Karpas-422 (cell line): Measurements from ENCODE around the gene HOPX. TPM values are rescaled to one million over a fixed set of nuclear protein-coding genes. Genes with fewer than 3 reads are reported as not detected.
"Not testable (repeated sequence)": the region's sequence is repeated elsewhere in the genome, so short reads cannot be mapped to it uniquely, and the experiment has no call there.

ENCODE experiments used
- DNase-seq: peaks from one replicate; pipeline ENCODE4 v3.0.0-alpha.2; 2015
- H2AFZ ChIP-seq: fragments of 200-600 bp; sonication (generic); 2 replicates; pipeline ENCODE4 v1.6.1; 2014; ENCODE audit warnings: antibody characterized with exemption, low read length, mixed read lengths
- H3K27ac ChIP-seq: fragments of 200-600 bp; sonication (generic); 2 replicates; pipeline ENCODE4 v1.5.1; 2014; ENCODE audit warnings: mild to moderate bottlenecking, low read length, moderate library complexity
- H3K27me3 ChIP-seq: fragments of 200-600 bp; sonication (generic); 2 replicates; pipeline ENCODE4 v1.6.1; 2014; ENCODE audit warnings: low read length, mixed read lengths
- H3K36me3 ChIP-seq: fragments of 200-600 bp; sonication (generic); 2 replicates; pipeline ENCODE4 v1.6.1; 2014; ENCODE audit warnings: low read length, mixed read lengths; ENCODE audit not compliant: insufficient read depth
- H3K4me1 ChIP-seq: fragments of 200-600 bp; sonication (generic); 2 replicates; pipeline ENCODE4 v1.6.1; 2014; ENCODE audit warnings: mild to moderate bottlenecking, low read length, mixed read lengths
- H3K4me2 ChIP-seq: fragments of 200-600 bp; sonication (generic); 2 replicates; pipeline ENCODE4 v1.6.1; 2014; ENCODE audit warnings: low read length, low read depth, mild to moderate bottlenecking; ENCODE audit not compliant: poor library complexity, severe bottlenecking
- H3K4me3 ChIP-seq: fragments of 200-600 bp; sonication (generic); 2 replicates; pipeline ENCODE4 v1.5.1; 2014; ENCODE audit warnings: mild to moderate bottlenecking, antibody characterized with exemption, low read length, mixed read lengths
- H3K79me2 ChIP-seq: fragments of 200-600 bp; sonication (generic); 2 replicates; pipeline ENCODE4 v1.6.1; 2014; ENCODE audit warnings: mild to moderate bottlenecking, low read length, mixed read lengths
- H3K9ac ChIP-seq: fragments of 200-600 bp; sonication (generic); 2 replicates; pipeline ENCODE4 v1.6.0; 2014; ENCODE audit warnings: low read length
- H3K9me2 ChIP-seq: fragments of 200-600 bp; sonication (generic), shearing (Covaris generic); replicated peaks from 2 replicates; pipeline ENCODE4 v1.6.0; 2014; ENCODE audit warnings: mild to moderate bottlenecking, low read length, moderate library complexity; ENCODE audit not compliant: insufficient read depth
- H3K9me3 ChIP-seq: fragments of 300-700, 200-600 bp; sonication (generic); 2 replicates; pipeline ENCODE4 v1.6.1; 2014; ENCODE audit warnings: low read length, mixed read lengths
- H4K20me1 ChIP-seq: fragments of 200-600 bp; sonication (generic); 2 replicates; pipeline ENCODE4 v1.6.1; 2014; ENCODE audit warnings: mild to moderate bottlenecking, antibody characterized with exemption, low read length, low read depth; ENCODE audit not compliant: insufficient read depth
- total RNA-seq: library from RNA; depleted of rRNA; stranded (reverse); fragments of >200 nt; shearing (Covaris generic); gene quantifications from 2 replicates; pipeline ENCODE4 v1.2.3, GENCODE V29; 2014; ENCODE audit warnings: low replicate concordance

Gene HOPX
- total RNA-seq, 1 experiment from 2014 or later, result not detected

DNA sequence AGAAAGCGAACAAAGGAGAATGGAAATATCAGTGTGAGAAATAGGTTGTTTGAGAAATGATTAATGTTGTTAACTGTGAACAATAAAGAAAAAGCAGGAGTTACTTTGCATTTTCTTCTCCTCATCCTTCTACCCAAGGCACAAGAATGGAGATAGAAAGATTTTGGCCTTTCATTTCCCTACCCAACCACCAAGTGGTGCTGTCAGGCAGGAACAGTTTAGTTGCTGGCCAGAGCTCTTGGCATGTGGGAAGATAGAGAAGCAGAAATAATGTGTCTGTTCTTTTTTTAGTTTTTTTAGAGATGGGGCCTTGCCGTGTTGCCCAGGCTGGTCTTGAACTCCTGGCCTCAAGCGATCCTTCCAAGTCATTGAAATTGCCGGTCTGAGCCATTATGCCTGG, 12.8 kb downstream of the HOPX start:
- Histone ChIP-seq H3K9me3 (no peaks in the 10 kb centered on the region), H3K36me3 (no peaks in the 10 kb centered on the region), H3K4me2 (no peak overlapping the region), H3K4me1 (no peaks in the 10 kb centered on the region), H3K27ac (no peak overlapping the region), H2AFZ (no peak overlapping the region), H3K79me2 (no peaks in the 10 kb centered on the region), H3K27me3 (no peaks in the 10 kb centered on the region), H3K9me2 (no peaks in the 10 kb centered on the region), H3K9ac (no peak overlapping the region), H4K20me1 (no peaks in the 10 kb centered on the region), H3K4me3 (no peak overlapping the region)
- DNase-seq, result peak; percentile 52

DNA sequence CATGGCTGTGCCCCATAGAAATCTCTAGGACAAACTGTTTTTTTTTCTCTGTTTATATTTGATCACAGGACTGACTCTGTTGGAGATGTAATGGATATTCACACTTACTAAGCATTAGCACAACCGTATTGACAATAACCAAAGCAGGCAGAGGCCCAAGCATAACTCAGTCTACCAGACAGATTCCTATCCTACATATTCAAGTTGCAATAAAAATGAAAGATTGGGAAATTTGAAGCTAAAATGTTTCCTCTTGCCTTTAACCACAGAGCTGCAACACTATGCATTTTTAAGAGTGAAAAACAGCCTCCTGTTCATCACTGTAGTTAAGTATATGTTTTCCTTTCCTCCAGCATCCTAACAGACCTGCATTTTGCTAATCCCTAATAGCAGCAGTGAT, 13.7 kb downstream of the HOPX start:
- DNase-seq, H3K27ac ChIP-seq, H3K9ac ChIP-seq, H3K4me1 ChIP-seq, H3K9me2 ChIP-seq, H3K79me2 ChIP-seq, H3K9me3 ChIP-seq, H3K27me3 ChIP-seq, H3K36me3 ChIP-seq, H3K4me2 ChIP-seq, H2AFZ ChIP-seq, H3K4me3 ChIP-seq, H4K20me1 ChIP-seq: not testable (repeated sequence)

DNA sequence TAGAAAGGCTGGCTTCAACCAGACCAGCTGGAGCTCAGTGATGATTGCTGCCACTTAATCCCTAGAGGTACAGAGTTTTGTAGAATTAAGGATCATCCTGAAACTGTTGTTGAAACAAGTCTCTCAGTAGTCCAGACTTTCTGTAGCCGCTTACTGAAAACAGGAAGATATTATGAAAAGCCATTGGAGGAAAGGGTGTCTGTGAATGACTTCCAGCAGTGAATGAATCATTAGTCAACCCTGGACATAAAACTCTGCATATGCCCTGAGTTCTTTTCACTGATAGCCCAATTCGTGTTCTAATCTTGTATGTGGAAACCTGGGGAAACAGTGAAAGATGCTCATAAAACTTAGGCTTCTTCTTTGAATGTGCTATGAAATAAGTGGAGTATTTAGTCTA, 14.8 kb downstream of the HOPX start:
- Histone ChIP-seq H3K4me2 (no peak overlapping the region), H3K27ac (no peak overlapping the region), H3K36me3 (no peaks in the 10 kb centered on the region), H4K20me1 (no peaks in the 10 kb centered on the region), H3K9me3 (no peaks in the 10 kb centered on the region), H3K9me2 (no peaks in the 10 kb centered on the region), H3K27me3 (no peaks in the 10 kb centered on the region), H3K4me3 (no peak overlapping the region), H3K4me1 (no peaks in the 10 kb centered on the region), H3K9ac (no peak overlapping the region), H2AFZ (no peak overlapping the region), H3K79me2 (no peaks in the 10 kb centered on the region)
- DNase-seq, result no peak

DNA sequence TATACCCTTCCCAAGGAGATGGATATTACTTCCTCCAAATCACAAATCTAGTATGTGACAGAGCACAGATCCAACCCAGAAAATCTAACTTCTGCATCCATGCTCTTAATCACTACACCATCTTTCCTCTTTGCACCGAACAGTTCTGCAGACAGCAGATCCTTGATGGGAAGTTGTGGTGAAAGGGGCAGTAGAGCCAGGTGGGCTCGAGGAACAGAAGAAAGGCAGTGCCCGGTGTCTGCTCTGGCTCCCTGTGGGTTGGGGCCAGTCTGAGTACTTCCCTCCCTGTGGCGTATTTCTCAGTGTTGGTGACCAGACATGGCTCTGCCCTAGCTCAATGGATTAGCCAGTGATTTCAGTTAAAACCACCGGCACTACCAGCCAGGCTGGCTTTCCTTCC, 15.3 kb downstream of the HOPX start:
- H3K4me3 ChIP-seq, result no peak overlapping the region
- no peaks in the 10 kb centered on the region for H3K27me3 ChIP-seq
- H3K9ac ChIP-seq, result no peak overlapping the region
- no peaks in the 10 kb centered on the region for H3K4me1 ChIP-seq
- no peak overlapping the region for H3K4me2 ChIP-seq
- no peaks in the 10 kb centered on the region for H4K20me1 ChIP-seq
- H3K9me2 ChIP-seq, result no peaks in the 10 kb centered on the region
- no peaks in the 10 kb centered on the region for H3K36me3 ChIP-seq
- H3K27ac ChIP-seq, result no peak overlapping the region
- no peak for DNase-seq
- H3K79me2 ChIP-seq, result no peaks in the 10 kb centered on the region
- H2AFZ ChIP-seq, result no peak overlapping the region
- H3K9me3 ChIP-seq, result no peaks in the 10 kb centered on the region

DNA sequence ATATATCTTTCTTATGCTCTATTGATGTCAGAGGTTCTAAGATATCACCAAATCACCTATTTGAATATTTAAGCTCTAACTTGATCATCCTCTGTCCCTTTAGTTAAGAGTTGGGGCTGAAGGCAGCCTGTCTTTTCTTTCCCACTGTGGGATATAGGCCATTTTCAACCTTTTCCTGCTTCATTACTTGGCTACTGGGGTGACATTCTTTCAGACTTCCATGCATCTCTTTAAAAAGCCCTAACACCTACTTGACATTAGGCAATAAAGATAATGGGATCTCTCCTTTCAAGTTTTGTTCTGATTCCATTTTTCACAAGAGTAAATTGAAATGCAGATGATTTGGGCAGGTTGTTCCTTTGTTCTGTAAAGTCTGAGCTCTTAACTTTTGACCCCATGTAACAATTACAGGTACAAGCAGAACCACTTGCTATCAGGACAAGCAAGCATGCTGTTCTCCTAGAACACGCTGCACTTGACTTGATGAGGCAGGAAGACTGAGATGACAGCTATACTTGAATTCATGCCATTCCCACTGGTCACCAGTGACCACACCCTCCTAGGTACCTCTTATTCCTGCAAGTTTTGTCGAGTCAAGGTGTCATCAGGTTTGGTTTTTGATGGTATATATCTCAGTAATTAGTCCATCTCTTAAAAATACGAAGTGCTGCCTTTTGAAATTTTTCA, 18.2 kb downstream of the HOPX start:
- DNase-seq, result no peak
- Histone ChIP-seq H3K79me2 (no peaks in the 10 kb centered on the region), H3K9ac (no peak overlapping the region)

DNA sequence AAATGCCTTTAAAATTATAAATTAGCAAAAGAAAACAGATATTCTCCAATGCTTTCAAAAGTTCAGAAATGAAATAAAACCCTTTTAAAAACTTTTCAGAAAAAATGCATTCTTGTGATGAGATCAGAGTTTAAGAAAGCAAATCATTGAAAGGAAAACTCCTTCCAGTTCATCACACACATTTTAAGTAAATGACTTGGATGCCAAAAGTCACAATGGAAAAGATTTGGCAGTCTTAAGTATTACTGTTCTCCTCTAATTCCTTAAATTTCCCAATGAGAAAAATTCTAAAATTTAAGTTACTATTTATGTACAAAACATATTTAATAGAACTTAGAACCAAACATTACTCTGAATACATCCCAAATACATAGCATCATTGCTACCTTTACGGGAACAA, 21.1 kb downstream of the HOPX start:
- DNase-seq, result no peak
- no peaks in the 10 kb centered on the region for H3K27me3 ChIP-seq
- H3K9me3 ChIP-seq, result no peaks in the 10 kb centered on the region
- no peaks in the 10 kb centered on the region for H3K4me1 ChIP-seq
- no peaks in the 10 kb centered on the region for H3K79me2 ChIP-seq
- no peak overlapping the region for H3K27ac ChIP-seq
- no peaks in the 10 kb centered on the region for H3K36me3 ChIP-seq
- no peaks in the 10 kb centered on the region for H4K20me1 ChIP-seq
- H2AFZ ChIP-seq, result no peak overlapping the region
- H3K9me2 ChIP-seq, result no peaks in the 10 kb centered on the region
- no peak overlapping the region for H3K4me3 ChIP-seq
- no peak overlapping the region for H3K4me2 ChIP-seq
- no peak overlapping the region for H3K9ac ChIP-seq

More for the DNA sequence above, 18.2 kb downstream of the HOPX start:
- Histone ChIP-seq H3K4me3 (no peak overlapping the region), H3K9me3 (no peaks in the 10 kb centered on the region), H3K9me2 (no peaks in the 10 kb centered on the region), H3K36me3 (no peaks in the 10 kb centered on the region), H3K4me2 (no peak overlapping the region), H3K27ac (no peak overlapping the region), H2AFZ (no peak overlapping the region), H4K20me1 (no peaks in the 10 kb centered on the region), H3K4me1 (no peaks in the 10 kb centered on the region), H3K27me3 (no peaks in the 10 kb centered on the region)

DNA sequence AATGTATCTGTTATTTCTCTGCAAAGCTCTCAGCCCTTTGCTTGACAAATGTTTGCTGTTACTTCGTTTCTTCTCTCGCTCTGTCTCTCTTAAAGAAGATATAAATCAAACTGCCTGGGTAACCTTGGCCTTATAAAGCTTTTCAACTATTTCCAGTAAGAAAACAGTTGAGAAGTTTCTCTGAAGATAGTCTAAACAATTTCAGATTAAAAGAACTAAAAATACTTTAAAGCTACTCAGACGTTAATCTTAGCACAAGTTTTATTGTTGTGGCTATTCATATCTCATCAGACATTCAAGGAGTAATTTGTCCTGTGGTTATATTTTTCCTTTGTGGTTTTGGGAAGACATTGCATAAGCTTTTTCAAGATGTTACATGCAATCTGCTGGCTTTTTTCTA, 22.6 kb downstream of the HOPX start:
- H3K9me2 ChIP-seq, result no peaks in the 10 kb centered on the region
- H3K4me1 ChIP-seq, result no peaks in the 10 kb centered on the region
- H3K27ac ChIP-seq, result no peak overlapping the region
- no peaks in the 10 kb centered on the region for H3K27me3 ChIP-seq
- no peaks in the 10 kb centered on the region for H3K79me2 ChIP-seq
- H2AFZ ChIP-seq, result no peak overlapping the region
- H3K4me2 ChIP-seq, result no peak overlapping the region
- no peak overlapping the region for H3K4me3 ChIP-seq
- H3K9ac ChIP-seq, result no peak overlapping the region
- H3K9me3 ChIP-seq, result no peaks in the 10 kb centered on the region
- H4K20me1 ChIP-seq, result no peaks in the 10 kb centered on the region
- H3K36me3 ChIP-seq, result no peaks in the 10 kb centered on the region
- DNase-seq, result no peak

DNA sequence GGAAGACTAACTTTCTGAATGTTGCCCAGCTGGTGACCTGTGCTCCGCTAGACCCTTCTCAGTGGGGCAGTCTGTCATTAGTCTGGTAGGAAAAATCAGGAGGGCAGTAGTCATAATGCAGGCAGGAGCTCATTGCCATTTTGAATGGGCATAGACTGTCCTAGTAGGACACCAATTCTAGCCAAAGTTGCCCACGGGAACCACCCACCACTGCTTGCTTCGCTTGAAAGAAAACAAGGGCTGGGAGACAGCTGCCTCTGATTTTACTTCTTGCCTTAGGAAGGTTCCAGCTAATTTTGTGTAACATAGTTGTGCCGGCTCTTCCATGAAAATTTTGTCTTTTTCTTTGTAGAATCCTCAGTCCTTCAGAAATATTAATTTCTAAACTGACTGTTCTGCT, 23.3 kb downstream of the HOPX start:
- Histone ChIP-seq H3K9me2 (no peaks in the 10 kb centered on the region), H3K4me3 (no peak overlapping the region), H3K79me2 (no peaks in the 10 kb centered on the region), H3K36me3 (no peaks in the 10 kb centered on the region), H2AFZ (no peak overlapping the region), H4K20me1 (no peaks in the 10 kb centered on the region), H3K9me3 (no peaks in the 10 kb centered on the region), H3K9ac (no peak overlapping the region), H3K4me2 (no peak overlapping the region), H3K27me3 (no peaks in the 10 kb centered on the region), H3K27ac (no peak overlapping the region), H3K4me1 (no peaks in the 10 kb centered on the region)
- no peak for DNase-seq

DNA sequence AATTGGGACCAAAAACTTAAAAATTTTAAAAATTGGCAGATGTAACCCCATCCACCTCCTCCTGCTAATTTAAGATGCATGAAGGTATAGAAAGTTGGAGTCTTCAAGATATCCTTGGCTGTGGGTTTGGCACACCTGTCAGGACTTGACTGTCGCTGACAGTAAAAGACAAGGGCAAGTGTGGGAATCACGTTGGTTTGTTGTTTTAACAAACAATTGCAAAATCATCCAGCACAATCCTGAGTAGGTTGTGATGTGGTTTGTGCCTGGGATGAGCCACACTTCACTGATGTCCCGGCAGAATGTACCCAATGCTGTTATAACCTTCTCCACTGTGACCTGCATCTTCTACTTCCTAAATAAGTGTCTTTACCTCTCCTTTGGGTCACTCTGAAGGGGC, 24.0 kb downstream of the HOPX start:
- no peaks in the 10 kb centered on the region for H3K9me3 ChIP-seq
- no peaks in the 10 kb centered on the region for H3K79me2 ChIP-seq
- H3K27me3 ChIP-seq, result no peaks in the 10 kb centered on the region
- no peaks in the 10 kb centered on the region for H3K4me1 ChIP-seq
- no peaks in the 10 kb centered on the region for H3K36me3 ChIP-seq
- H3K9me2 ChIP-seq, result no peaks in the 10 kb centered on the region
- no peak overlapping the region for H3K9ac ChIP-seq
- DNase-seq, result no peak
- H4K20me1 ChIP-seq, result no peaks in the 10 kb centered on the region
- no peak overlapping the region for H2AFZ ChIP-seq
- no peak overlapping the region for H3K27ac ChIP-seq
- no peak overlapping the region for H3K4me2 ChIP-seq
- H3K4me3 ChIP-seq, result no peak overlapping the region
